ENCODE data around the gene C17orf58.
"Not testable (repeated sequence)": the region's sequence is repeated elsewhere in the genome, so short reads cannot be mapped to it uniquely, and the experiment has no call there.

C17orf58 gene

GRCh38 chr17:67996301-67997171, at the start of gene C17orf58:
TSS of gene C17orf58 (minus strand) at chr17:67996469. CDS start at chr17:67996198, 271 bp downstream.
- not testable (repeated sequence) for H3K9me3 ChIP-seq (ENCODE audit: control insufficient read depth in 1 of 2, low read length in 2 of 2); H3K27me3 ChIP-seq (ENCODE audit: control insufficient read depth in 1 of 2, insufficient read depth in 2 of 2, low read length in 2 of 2); H3K27ac ChIP-seq (ENCODE audit: low read depth, low read length); H3K36me3 ChIP-seq (ENCODE audit: control insufficient read depth in 1 of 2, insufficient read depth in 2 of 2, low read length in 2 of 2)
- Histone ChIP-seq H3K9ac (ENCODE audit: low read depth in 1 of 2, low read length in 2 of 2) (peak within 1 kb of the TSS; percentile 45 to 49), H3K4me3 (ENCODE audit: low read depth in 1 of 2, low read length in 2 of 2) (peak within 1 kb of the TSS; percentile 69 to 83), H3K4me1 (ENCODE audit: control insufficient read depth in 1 of 2, insufficient read depth in 2 of 2, low read length in 2 of 2) (peaks cover 15 to 16% of the 10 kb centered on the region in 2 donors)

GRCh38 chr17:68036304-68037147, 40.3 kb upstream of the C17orf58 start:
- Histone ChIP-seq H3K36me3 (ENCODE audit: control insufficient read depth in 1 of 2, insufficient read depth in 2 of 2, low read length in 2 of 2) (peaks cover 0 to 28% of the 10 kb centered on the region in 2 donors), H3K4me1 (ENCODE audit: control insufficient read depth in 1 of 2, insufficient read depth in 2 of 2, low read length in 2 of 2) (peaks cover 5 to 8% of the 10 kb centered on the region in 2 donors), H3K4me3 (ENCODE audit: low read depth in 1 of 2, low read length in 2 of 2) (peak overlapping the region; percentile 88 to 91), H3K27me3 (ENCODE audit: control insufficient read depth in 1 of 2, insufficient read depth in 2 of 2, low read length in 2 of 2) (no peaks in the 10 kb centered on the region), H3K9ac (ENCODE audit: low read depth in 1 of 2, low read length in 2 of 2) (peak overlapping the region; percentile 84 to 90), H3K27ac (ENCODE audit: low read depth, low read length) (no peak overlapping the region), H3K9me3 (ENCODE audit: control insufficient read depth in 1 of 2, low read length in 2 of 2) (no peaks in the 10 kb centered on the region)

- H3K9me3 ChIP-seq (ENCODE audit: control insufficient read depth in 1 of 2, low read length in 2 of 2): no peaks in the 10 kb centered on the region
- peaks cover 5 to 8% of the 10 kb centered on the region in 2 donors for H3K4me1 ChIP-seq (ENCODE audit: control insufficient read depth in 1 of 2, insufficient read depth in 2 of 2, low read length in 2 of 2)
- H3K27me3 ChIP-seq (ENCODE audit: control insufficient read depth in 1 of 2, insufficient read depth in 2 of 2, low read length in 2 of 2): no peaks in the 10 kb centered on the region
- H3K4me3 ChIP-seq (ENCODE audit: low read depth in 1 of 2, low read length in 2 of 2): peak within 1 kb of the TSS; percentile 88 to 91
- H3K9ac ChIP-seq (ENCODE audit: low read depth in 1 of 2, low read length in 2 of 2): peak within 1 kb of the TSS; percentile 84 to 90
- H3K36me3 ChIP-seq (ENCODE audit: control insufficient read depth in 1 of 2, insufficient read depth in 2 of 2, low read length in 2 of 2): peaks cover 0 to 23% of the 10 kb centered on the region in 2 donors
- H3K27ac ChIP-seq (ENCODE audit: low read depth, low read length): peak within 1 kb of the TSS; percentile 63
These were observed 39.4 kb upstream of the C17orf58 start, which contains the start of gene KPNA2 for GRCh38 chr17:68035523-68036303. TSS of gene KPNA2 (plus strand) at chr17:68035735. CDS start at chr17:68037133, 1,398 bp downstream.

DNA sequence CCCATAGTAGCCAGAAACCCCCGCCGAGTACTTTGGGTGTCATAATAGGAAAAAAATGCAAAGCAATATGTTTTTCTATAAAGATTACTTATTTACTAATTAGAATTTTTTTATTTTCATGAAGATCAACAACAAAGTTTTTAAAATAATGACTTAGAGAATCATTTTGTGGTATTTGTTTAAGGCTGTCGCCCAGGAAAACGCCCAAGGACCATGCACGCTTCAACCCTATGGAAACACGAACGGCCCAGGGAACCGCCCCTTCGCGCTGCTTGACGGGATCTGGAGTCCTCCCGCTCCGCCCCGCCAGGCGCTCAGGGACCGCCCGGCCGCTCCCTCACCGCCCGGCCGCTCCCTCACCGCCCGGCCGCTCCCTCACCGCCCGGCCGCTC, 38.9 kb upstream of the C17orf58 start:
- H3K27me3 ChIP-seq (ENCODE audit: control insufficient read depth in 1 of 2, insufficient read depth in 2 of 2, low read length in 2 of 2): no peaks in the 10 kb centered on the region
- no peak overlapping the region for H3K27ac ChIP-seq (ENCODE audit: low read depth, low read length)
- no peaks in the 10 kb centered on the region for H3K9me3 ChIP-seq (ENCODE audit: control insufficient read depth in 1 of 2, low read length in 2 of 2)
- peaks cover 5 to 8% of the 10 kb centered on the region in 2 donors for H3K4me1 ChIP-seq (ENCODE audit: control insufficient read depth in 1 of 2, insufficient read depth in 2 of 2, low read length in 2 of 2)
- no peak overlapping the region for H3K9ac ChIP-seq (ENCODE audit: low read depth in 1 of 2, low read length in 2 of 2)
- peak overlapping the region; percentile 29 to 46 for H3K4me3 ChIP-seq (ENCODE audit: low read depth in 1 of 2, low read length in 2 of 2)
- peaks cover 0 to 17% of the 10 kb centered on the region in 2 donors for H3K36me3 ChIP-seq (ENCODE audit: control insufficient read depth in 1 of 2, insufficient read depth in 2 of 2, low read length in 2 of 2)

DNA sequence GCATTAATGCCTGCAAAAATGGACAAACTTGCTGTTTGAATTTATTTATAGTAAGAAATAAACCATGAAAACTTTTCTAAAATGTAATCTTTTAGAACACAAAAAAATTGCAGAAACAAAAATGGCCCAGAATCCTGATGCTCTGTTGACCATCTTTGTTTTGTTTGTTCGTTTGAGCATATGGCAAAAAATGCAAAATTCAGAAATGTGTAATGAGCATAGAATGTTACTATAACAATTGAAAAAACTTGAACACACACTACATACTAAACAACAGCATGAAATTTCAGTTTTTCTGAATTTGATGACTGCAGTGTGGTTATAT, 38.1 kb upstream of the C17orf58 start:
- Histone ChIP-seq H3K27me3 (ENCODE audit: control insufficient read depth in 1 of 2, insufficient read depth in 2 of 2, low read length in 2 of 2) (no peaks in the 10 kb centered on the region), H3K27ac (ENCODE audit: low read depth, low read length) (no peak overlapping the region), H3K36me3 (ENCODE audit: control insufficient read depth in 1 of 2, insufficient read depth in 2 of 2, low read length in 2 of 2) (peaks cover 0 to 14% of the 10 kb centered on the region in 2 donors), H3K4me1 (ENCODE audit: control insufficient read depth in 1 of 2, insufficient read depth in 2 of 2, low read length in 2 of 2) (peaks cover 5 to 8% of the 10 kb centered on the region in 2 donors), H3K4me3 (ENCODE audit: low read depth in 1 of 2, low read length in 2 of 2) (no peak overlapping the region), H3K9me3 (ENCODE audit: control insufficient read depth in 1 of 2, low read length in 2 of 2) (no peaks in the 10 kb centered on the region), H3K9ac (ENCODE audit: low read depth in 1 of 2, low read length in 2 of 2) (no peak overlapping the region)

DNA sequence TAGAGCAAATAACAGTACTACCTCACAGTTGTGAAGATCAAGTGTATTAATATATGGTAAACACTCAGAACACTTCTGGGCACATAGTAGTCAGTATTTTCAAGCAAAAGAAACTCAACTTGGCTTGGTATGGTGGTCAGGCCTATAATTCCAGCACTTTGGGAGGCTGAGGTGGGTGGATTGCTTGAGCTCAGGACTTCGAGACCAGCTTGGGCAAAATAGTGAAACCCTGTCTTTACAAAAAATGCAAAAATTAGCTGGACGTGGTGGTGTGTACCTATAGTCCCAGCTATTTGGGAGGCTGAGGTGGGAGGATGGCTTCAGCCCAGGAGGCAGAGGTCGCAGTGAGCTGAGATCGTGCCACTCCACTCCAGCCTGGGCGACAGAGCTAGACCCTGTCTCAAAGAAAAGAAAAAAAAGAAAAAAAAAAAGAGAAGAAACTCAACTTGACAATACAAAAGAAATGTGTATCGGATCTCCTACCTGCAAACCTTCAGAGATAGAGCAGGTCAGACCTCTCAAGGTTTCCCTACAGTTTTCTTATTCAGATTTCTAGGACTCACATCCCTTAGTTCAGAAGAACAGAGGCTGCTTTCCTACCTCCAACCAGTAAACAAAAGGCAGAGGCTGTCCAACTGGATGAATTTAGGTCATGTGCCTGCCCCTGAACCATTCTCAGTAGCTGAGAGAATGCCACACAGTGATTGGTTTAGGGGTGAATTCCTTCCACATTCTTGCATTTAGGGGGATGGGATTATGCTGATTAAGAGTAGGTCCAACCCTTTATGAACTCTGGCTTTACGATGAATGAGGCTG, 37.6 kb upstream of the C17orf58 start:
- H3K9me3 ChIP-seq (ENCODE audit: control insufficient read depth in 1 of 2, low read length in 2 of 2): no peaks in the 10 kb centered on the region
- no peak overlapping the region for H3K9ac ChIP-seq (ENCODE audit: low read depth in 1 of 2, low read length in 2 of 2)
- peaks cover 0 to 10% of the 10 kb centered on the region in 2 donors for H3K36me3 ChIP-seq (ENCODE audit: control insufficient read depth in 1 of 2, insufficient read depth in 2 of 2, low read length in 2 of 2)
- H3K27me3 ChIP-seq (ENCODE audit: control insufficient read depth in 1 of 2, insufficient read depth in 2 of 2, low read length in 2 of 2): no peaks in the 10 kb centered on the region
- peaks cover 5 to 8% of the 10 kb centered on the region in 2 donors for H3K4me1 ChIP-seq (ENCODE audit: control insufficient read depth in 1 of 2, insufficient read depth in 2 of 2, low read length in 2 of 2)
- H3K27ac ChIP-seq (ENCODE audit: low read depth, low read length): no peak overlapping the region
- no peak overlapping the region for H3K4me3 ChIP-seq (ENCODE audit: low read depth in 1 of 2, low read length in 2 of 2)

- no peaks in the 10 kb centered on the region for H3K4me1 ChIP-seq (ENCODE audit: control insufficient read depth in 1 of 2, insufficient read depth in 2 of 2, low read length in 2 of 2)
- H3K36me3 ChIP-seq (ENCODE audit: control insufficient read depth in 1 of 2, insufficient read depth in 2 of 2, low read length in 2 of 2): no peaks in the 10 kb centered on the region
- no peak overlapping the region for H3K4me3 ChIP-seq (ENCODE audit: low read depth in 1 of 2, low read length in 2 of 2)
- H3K9me3 ChIP-seq (ENCODE audit: control insufficient read depth in 1 of 2, low read length in 2 of 2): no peaks in the 10 kb centered on the region
- no peak overlapping the region for H3K27ac ChIP-seq (ENCODE audit: low read depth, low read length)
- H3K27me3 ChIP-seq (ENCODE audit: control insufficient read depth in 1 of 2, insufficient read depth in 2 of 2, low read length in 2 of 2): no peaks in the 10 kb centered on the region
- no peak overlapping the region for H3K9ac ChIP-seq (ENCODE audit: low read depth in 1 of 2, low read length in 2 of 2)
These were observed 33.4 kb upstream of the C17orf58 start for GRCh38 chr17:68029512-68030215.

DNA sequence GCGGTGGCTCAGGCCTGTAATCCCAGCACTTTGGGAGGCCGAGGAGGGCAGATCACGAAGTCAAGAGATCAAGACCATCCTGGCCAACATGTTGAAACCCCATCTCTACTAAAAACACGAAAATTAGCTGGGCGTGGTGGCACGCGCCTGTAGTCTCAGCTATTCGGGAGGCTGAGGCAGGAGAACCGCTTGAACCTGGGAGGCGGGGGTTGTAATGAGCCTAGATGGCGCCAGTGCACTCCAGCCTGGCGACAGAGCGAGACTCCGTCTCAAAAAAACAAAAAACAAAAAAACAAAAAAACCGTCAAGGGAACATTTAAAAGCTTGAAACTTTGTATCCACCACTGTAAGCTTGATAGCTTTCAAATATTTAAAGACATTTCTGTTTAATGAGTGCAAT, 26.3 kb upstream of the C17orf58 start:
- H3K27me3 ChIP-seq (ENCODE audit: control insufficient read depth in 1 of 2, insufficient read depth in 2 of 2, low read length in 2 of 2); H3K36me3 ChIP-seq (ENCODE audit: control insufficient read depth in 1 of 2, insufficient read depth in 2 of 2, low read length in 2 of 2); H3K9ac ChIP-seq (ENCODE audit: low read depth in 1 of 2, low read length in 2 of 2); H3K27ac ChIP-seq (ENCODE audit: low read depth, low read length); H3K9me3 ChIP-seq (ENCODE audit: control insufficient read depth in 1 of 2, low read length in 2 of 2); H3K4me1 ChIP-seq (ENCODE audit: control insufficient read depth in 1 of 2, insufficient read depth in 2 of 2, low read length in 2 of 2); H3K4me3 ChIP-seq (ENCODE audit: low read depth in 1 of 2, low read length in 2 of 2): not testable (repeated sequence)

GRCh38 chr17:68021963-68022362, 25.7 kb upstream of the C17orf58 start:
- Histone ChIP-seq H3K27me3 (ENCODE audit: control insufficient read depth in 1 of 2, insufficient read depth in 2 of 2, low read length in 2 of 2) (no peaks in the 10 kb centered on the region), H3K36me3 (ENCODE audit: control insufficient read depth in 1 of 2, insufficient read depth in 2 of 2, low read length in 2 of 2) (no peaks in the 10 kb centered on the region), H3K9ac (ENCODE audit: low read depth in 1 of 2, low read length in 2 of 2) (no peak overlapping the region), H3K9me3 (ENCODE audit: control insufficient read depth in 1 of 2, low read length in 2 of 2) (no peaks in the 10 kb centered on the region), H3K27ac (ENCODE audit: low read depth, low read length) (no peak overlapping the region), H3K4me3 (ENCODE audit: low read depth in 1 of 2, low read length in 2 of 2) (no peak overlapping the region), H3K4me1 (ENCODE audit: control insufficient read depth in 1 of 2, insufficient read depth in 2 of 2, low read length in 2 of 2) (peaks cover 0 to 3% of the 10 kb centered on the region in 2 donors)

All from duodenal mucosa (tissue), 2 donors.